HFFc6 (cell line): Measurements from ENCODE around the gene PCDHB3. TPM values are rescaled to one million over a fixed set of nuclear protein-coding genes. Genes with fewer than 3 reads are reported as not detected.

Experiments
- total RNA-seq, 6 experiments: library from RNA; stranded (reverse); fragmentation: NEBNext Ultra II Directional; extraction: Animal tissue kit (Norgen Biotek cat#: 25700); gene quantifications; 2 replicates in 1 of 6; 3 replicates in 5 of 6; pipeline ENCODE4 v1.2.3, GENCODE V29; 2021

The PCDHB3 gene
- total RNA-seq, 6 experiments from 2014 or later, result 0.20 to 0.36 (median 0.30) TPM

Other genes with a start within 250 kb of the PCDHB3 start
- gene PCDHA10, start 244.6 kb upstream of the PCDHB3 start, total RNA-seq, result not detected
- gene PCDHA11, start 231.5 kb upstream of the PCDHB3 start, total RNA-seq, result under 1 TPM in 4 of 6 experiments, not detected in 2; 0.07 to 0.14 (median 0.11) TPM
- gene PCDHA12, start 225.2 kb upstream of the PCDHB3 start, total RNA-seq, result under 1 TPM in 5 of 6 experiments, not detected in 1; 0.09 to 0.34 (median 0.20) TPM
- gene PCDHA13, start 218.3 kb upstream of the PCDHB3 start, total RNA-seq, result not detected
- not detected for gene PCDHAC1, start 174.2 kb upstream of the PCDHB3 start, total RNA-seq
- gene PCDHAC2, start 134.0 kb upstream of the PCDHB3 start, total RNA-seq, result not detected
- gene PCDHB1, start 49.1 kb upstream of the PCDHB3 start, total RNA-seq, result not detected
- gene PCDHB2, start 5.9 kb upstream of the PCDHB3 start, total RNA-seq, result 1 to 10 TPM; 4.1 to 8.6 (median 5.3) TPM
- under 1 TPM; 0.24 to 0.80 (median 0.51) TPM for gene PCDHB4, start 21.3 kb downstream of the PCDHB3 start, total RNA-seq
- gene PCDHB5, start 34.7 kb downstream of the PCDHB3 start, total RNA-seq, result under 1 TPM; 0.08 to 0.43 (median 0.23) TPM
- gene PCDHB6, start 49.6 kb downstream of the PCDHB3 start, total RNA-seq, result under 1 TPM; 0.14 to 0.94 (median 0.70) TPM
- under 1 TPM; 0.38 to 0.97 (median 0.46) TPM for gene PCDHB7, start 72.2 kb downstream of the PCDHB3 start, total RNA-seq
- 1 to 10 TPM in 4 of 6 experiments, under 1 TPM in 2; 0.88 to 2.9 (median 2.1) TPM for gene PCDHB8, start 77.3 kb downstream of the PCDHB3 start, total RNA-seq
- gene PCDHB16, start 81.9 kb downstream of the PCDHB3 start, total RNA-seq, result 1 to 10 TPM; 1.7 to 4.0 (median 3.5) TPM
- 1 to 10 TPM; 1.0 to 2.5 (median 1.6) TPM for gene PCDHB9, start 86.7 kb downstream of the PCDHB3 start, total RNA-seq
- gene PCDHB10, start 91.9 kb downstream of the PCDHB3 start, total RNA-seq, result 1 to 10 TPM in 4 of 6 experiments, under 1 TPM in 2; 0.78 to 1.3 (median 1.1) TPM
- under 1 TPM; 0.33 to 0.54 (median 0.47) TPM for gene PCDHB11, start 99.2 kb downstream of the PCDHB3 start, total RNA-seq
- under 1 TPM; 0.51 to 0.83 (median 0.63) TPM for gene PCDHB12, start 108.2 kb downstream of the PCDHB3 start, total RNA-seq
- gene PCDHB13, start 113.4 kb downstream of the PCDHB3 start, total RNA-seq, result 1 to 10 TPM; 3.0 to 4.5 (median 3.8) TPM
- gene PCDHB14, start 122.9 kb downstream of the PCDHB3 start, total RNA-seq, result 1 to 10 TPM; 1.8 to 3.5 (median 2.7) TPM
- 1 to 10 TPM in 3 of 6 experiments, under 1 TPM in 3; 0.45 to 1.4 (median 0.99) TPM for gene PCDHB15, start 144.9 kb downstream of the PCDHB3 start, total RNA-seq
- under 1 TPM in 1 of 6 experiments, not detected in 5; 0.17 TPM for gene SLC25A2, start 203.6 kb downstream of the PCDHB3 start, total RNA-seq
- gene TAF7, start 220.3 kb downstream of the PCDHB3 start, total RNA-seq, result 10 to 100 TPM; 72.7 to 98.9 (median 74.8) TPM
- gene PCDHGA1, start 230.0 kb downstream of the PCDHB3 start, total RNA-seq, result 1 to 10 TPM in 4 of 6 experiments, under 1 TPM in 2; 0.91 to 1.6 (median 1.2) TPM
- gene PCDHGA2, start 238.3 kb downstream of the PCDHB3 start, total RNA-seq, result 1 to 10 TPM; 1.3 to 3.7 (median 1.5) TPM
- 10 to 100 TPM in 1 of 6 experiments, 1 to 10 TPM in 5; 1.9 to 10.2 (median 2.7) TPM for gene PCDHGA3, start 243.4 kb downstream of the PCDHB3 start, total RNA-seq
- gene PCDHGB1, start 249.6 kb downstream of the PCDHB3 start, total RNA-seq, result 1 to 10 TPM; 2.6 to 4.5 (median 3.4) TPM